Measurements from ENCODE around the gene HGFAC. TPM values are rescaled to one million over a fixed set of nuclear protein-coding genes. Genes with fewer than 3 reads are reported as not detected.

Gene HGFAC
- total and polyA plus RNA-seq, 10 of the 15 experiments (the other 5 are each of a cell fraction or from before 2014, with no cell fraction given), result 0.38 TPM; not detected in 9

DNA sequence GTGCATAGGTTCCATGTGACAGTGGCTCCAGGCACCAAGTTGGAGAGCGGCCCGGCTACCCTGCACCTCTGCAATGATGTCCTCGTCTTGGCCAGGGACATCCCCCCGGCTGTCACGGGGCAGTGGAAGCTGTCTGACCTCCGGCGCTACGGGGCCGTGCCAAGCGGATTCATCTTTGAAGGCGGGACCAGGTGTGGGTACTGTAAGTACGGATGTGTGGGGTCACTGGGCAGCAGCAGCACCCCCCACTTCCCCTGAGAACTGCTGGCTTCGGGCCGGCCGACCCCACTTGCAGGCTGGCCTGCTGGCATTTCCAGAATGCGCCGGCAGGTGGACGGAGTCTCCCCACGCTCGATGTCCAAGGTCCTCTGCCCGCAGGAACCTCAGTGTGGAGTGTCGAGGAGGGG lies 34.6 kb downstream of the HGFAC start (continued):
- TF ChIP-seq, protein P1, sequence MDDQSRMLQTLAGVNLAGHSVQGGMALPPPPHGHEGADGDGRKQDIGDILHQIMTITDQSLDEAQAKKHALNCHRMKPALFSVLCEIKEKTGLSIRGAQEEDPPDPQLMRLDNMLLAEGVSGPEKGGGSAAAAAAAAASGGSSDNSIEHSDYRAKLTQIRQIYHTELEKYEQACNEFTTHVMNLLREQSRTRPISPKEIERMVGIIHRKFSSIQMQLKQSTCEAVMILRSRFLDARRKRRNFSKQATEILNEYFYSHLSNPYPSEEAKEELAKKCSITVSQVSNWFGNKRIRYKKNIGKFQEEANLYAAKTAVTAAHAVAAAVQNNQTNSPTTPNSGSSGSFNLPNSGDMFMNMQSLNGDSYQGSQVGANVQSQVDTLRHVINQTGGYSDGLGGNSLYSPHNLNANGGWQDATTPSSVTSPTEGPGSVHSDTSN (IDR thresholded peaks at IDR 0.05; ENCODE audit: insufficient replicate concordance, low read depth, low read length), result no peak
- TF ChIP-seq, protein P2, sequence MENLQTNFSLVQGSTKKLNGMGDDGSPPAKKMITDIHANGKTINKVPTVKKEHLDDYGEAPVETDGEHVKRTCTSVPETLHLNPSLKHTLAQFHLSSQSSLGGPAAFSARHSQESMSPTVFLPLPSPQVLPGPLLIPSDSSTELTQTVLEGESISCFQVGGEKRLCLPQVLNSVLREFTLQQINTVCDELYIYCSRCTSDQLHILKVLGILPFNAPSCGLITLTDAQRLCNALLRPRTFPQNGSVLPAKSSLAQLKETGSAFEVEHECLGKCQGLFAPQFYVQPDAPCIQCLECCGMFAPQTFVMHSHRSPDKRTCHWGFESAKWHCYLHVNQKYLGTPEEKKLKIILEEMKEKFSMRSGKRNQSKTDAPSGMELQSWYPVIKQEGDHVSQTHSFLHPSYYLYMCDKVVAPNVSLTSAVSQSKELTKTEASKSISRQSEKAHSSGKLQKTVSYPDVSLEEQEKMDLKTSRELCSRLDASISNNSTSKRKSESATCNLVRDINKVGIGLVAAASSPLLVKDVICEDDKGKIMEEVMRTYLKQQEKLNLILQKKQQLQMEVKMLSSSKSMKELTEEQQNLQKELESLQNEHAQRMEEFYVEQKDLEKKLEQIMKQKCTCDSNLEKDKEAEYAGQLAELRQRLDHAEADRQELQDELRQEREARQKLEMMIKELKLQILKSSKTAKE (IDR thresholded peaks at IDR 0.05; ENCODE audit: low read depth, poor library complexity, severe bottlenecking), result no peak
- TF ChIP-seq TCF7 (IDR thresholded peaks at IDR 0.05; ENCODE audit: borderline replicate concordance) (no peak), ZNF384 (IDR thresholded peaks at IDR 0.05; ENCODE audit: borderline replicate concordance, low read depth, low read length) (no peak), TBL1XR1 (IDR thresholded peaks at IDR 0.05; ENCODE audit: low read depth, low read length) (no peak), RAD21 (IDR thresholded peaks at IDR 0.05; ENCODE audit: insufficient read depth, low read depth, low read length) (no peak), RUNX3 (IDR thresholded peaks at IDR 0.05; ENCODE audit: low read length) (no peak), EGR1 (IDR thresholded peaks at IDR 0.05; ENCODE audit: borderline replicate concordance in 1 of 2, low read depth in 2 of 2, low read length in 2 of 2) (no peak), LARP7 (IDR thresholded peaks at IDR 0.05) (no peak)

Measured in GM12878 (cell line).